Measurements from ENCODE around the gene PCGF3. TPM values are rescaled to one million over a fixed set of nuclear protein-coding genes. Genes with fewer than 3 reads are reported as not detected.

The PCGF3 gene
- total and polyA plus RNA-seq, 9 of the 15 experiments (the other 6 are each of a cell fraction or from before 2014, with no cell fraction given), result 2.6 to 46.1 (median 20.3) TPM

GRCh38 chr4:674172-675035, 31.2 kb upstream of the PCGF3 start, which contains the start of the genes ATP5ME and MYL5 (continued):
- TF ChIP-seq LARP7 (IDR thresholded peaks at IDR 0.05) (no peak), MED1 (CRISPR knock-in tag; IDR thresholded peaks at IDR 0.05; ENCODE audit: borderline replicate concordance) (no peak), ZNF696 (CRISPR knock-in tag; conservative IDR thresholded peaks at IDR 0.05) (no peak), POLR2H (tag; IDR thresholded peaks at IDR 0.05; ENCODE audit: low read depth) (no peak), MCM7 (IDR thresholded peaks at IDR 0.05) (no peak), CEBPG (CRISPR knock-in tag; IDR thresholded peaks at IDR 0.05) (no peak), CEBPG (tag; conservative IDR thresholded peaks at IDR 0.05 in 1 of 2, IDR thresholded peaks at IDR 0.05 in 1 of 2) (no peak), POLR3G (IDR thresholded peaks at IDR 0.05; ENCODE audit: extremely low read depth, insufficient read length, insufficient replicate concordance) (no peak), GATAD2B (IDR thresholded peaks at IDR 0.05; ENCODE audit: borderline replicate concordance) (no peak), KDM4B (IDR thresholded peaks at IDR 0.05; ENCODE audit: borderline replicate concordance in 2 of 2, low read depth in 1 of 2) (no peak), PPARD (CRISPR knock-in tag; IDR thresholded peaks at IDR 0.05) (no peak), ZNF133 (CRISPR knock-in tag; IDR thresholded peaks at IDR 0.05) (no peak), UBTF (IDR thresholded peaks at IDR 0.05; ENCODE audit: borderline replicate concordance in 1 of 2, low read depth in 2 of 2, low read length in 2 of 2) (no peak), SMARCA5 (IDR thresholded peaks at IDR 0.05) (no peak), ZNF444 (CRISPR knock-in tag; IDR thresholded peaks at IDR 0.05) (no peak)
- TF ChIP-seq, protein P1, sequence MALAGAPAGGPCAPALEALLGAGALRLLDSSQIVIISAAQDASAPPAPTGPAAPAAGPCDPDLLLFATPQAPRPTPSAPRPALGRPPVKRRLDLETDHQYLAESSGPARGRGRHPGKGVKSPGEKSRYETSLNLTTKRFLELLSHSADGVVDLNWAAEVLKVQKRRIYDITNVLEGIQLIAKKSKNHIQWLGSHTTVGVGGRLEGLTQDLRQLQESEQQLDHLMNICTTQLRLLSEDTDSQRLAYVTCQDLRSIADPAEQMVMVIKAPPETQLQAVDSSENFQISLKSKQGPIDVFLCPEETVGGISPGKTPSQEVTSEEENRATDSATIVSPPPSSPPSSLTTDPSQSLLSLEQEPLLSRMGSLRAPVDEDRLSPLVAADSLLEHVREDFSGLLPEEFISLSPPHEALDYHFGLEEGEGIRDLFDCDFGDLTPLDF (CRISPR knock-in tag; IDR thresholded peaks at IDR 0.05), result peak; percentile 85
- TF ChIP-seq, protein P2, sequence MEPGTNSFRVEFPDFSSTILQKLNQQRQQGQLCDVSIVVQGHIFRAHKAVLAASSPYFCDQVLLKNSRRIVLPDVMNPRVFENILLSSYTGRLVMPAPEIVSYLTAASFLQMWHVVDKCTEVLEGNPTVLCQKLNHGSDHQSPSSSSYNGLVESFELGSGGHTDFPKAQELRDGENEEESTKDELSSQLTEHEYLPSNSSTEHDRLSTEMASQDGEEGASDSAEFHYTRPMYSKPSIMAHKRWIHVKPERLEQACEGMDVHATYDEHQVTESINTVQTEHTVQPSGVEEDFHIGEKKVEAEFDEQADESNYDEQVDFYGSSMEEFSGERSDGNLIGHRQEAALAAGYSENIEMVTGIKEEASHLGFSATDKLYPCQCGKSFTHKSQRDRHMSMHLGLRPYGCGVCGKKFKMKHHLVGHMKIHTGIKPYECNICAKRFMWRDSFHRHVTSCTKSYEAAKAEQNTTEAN (CRISPR knock-in tag; IDR thresholded peaks at IDR 0.05), result 0 out of 2 replicates have a peak, but pooled peaks have one; percentile 33
- TF ChIP-seq, protein P3, sequence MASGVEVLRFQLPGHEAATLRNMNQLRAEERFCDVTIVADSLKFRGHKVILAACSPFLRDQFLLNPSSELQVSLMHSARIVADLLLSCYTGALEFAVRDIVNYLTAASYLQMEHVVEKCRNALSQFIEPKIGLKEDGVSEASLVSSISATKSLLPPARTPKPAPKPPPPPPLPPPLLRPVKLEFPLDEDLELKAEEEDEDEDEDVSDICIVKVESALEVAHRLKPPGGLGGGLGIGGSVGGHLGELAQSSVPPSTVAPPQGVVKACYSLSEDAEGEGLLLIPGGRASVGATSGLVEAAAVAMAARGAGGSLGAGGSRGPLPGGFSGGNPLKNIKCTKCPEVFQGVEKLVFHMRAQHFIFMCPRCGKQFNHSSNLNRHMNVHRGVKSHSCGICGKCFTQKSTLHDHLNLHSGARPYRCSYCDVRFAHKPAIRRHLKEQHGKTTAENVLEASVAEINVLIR (CRISPR knock-in tag; IDR thresholded peaks at IDR 0.05), result peak; percentile 95

Measured in K562 (cell line).